Measurements from ENCODE around the gene FADS3.

Gene FADS3

DNA sequence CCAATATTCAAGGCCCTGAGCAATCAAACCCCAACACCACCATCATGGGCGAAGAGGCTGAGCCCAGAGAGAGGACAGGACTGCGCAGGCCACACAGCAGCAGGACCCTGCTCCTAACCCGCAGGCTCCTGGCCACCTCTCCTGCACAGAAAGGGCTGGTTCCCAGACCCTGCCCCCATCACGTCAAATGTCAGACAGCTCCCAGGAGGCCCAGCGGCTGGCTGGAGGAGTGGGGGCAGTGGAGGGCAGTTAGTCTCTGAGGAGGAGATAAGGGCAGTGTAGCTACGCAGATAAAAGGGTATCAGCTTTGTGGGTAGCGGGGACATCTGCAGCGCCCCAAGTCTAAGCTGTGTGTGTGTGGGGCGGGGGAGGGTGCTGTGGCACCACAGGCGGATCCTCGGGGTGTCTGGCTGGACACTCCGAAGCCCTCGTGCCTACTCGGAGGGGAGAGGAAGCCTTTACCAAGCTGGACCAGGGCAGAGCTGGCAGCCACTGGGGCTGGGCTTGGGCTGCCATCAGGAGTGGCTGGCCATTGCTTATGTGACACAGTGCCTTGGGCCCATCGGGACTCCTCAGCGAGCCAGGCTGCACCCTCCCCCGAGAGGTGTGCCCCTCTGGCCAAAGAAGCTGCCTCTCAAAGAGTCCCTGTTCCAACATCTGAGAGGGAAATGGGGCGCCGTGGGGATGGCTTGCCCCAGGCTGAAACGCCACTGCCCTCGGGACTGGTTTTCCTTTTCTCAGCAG lies 21.5 kb downstream of the FADS3 start:
- Histone ChIP-seq H3K4me1 (no peaks in the 10 kb centered on the region; the same call in 1 of the 2 replicates), H3K27me3 (no peaks in the 10 kb centered on the region), H3K4me3 (ENCODE audit: low read depth, low read length) (no peak overlapping the region), H3K9me3 (no peaks in the 10 kb centered on the region), H3K36me3 (no peaks in the 10 kb centered on the region)
- no peak for TF ChIP-seq CTCF (IDR thresholded peaks at IDR 0.05; ENCODE audit: low read depth, low read length)
- DNase-seq = no peak

DNA sequence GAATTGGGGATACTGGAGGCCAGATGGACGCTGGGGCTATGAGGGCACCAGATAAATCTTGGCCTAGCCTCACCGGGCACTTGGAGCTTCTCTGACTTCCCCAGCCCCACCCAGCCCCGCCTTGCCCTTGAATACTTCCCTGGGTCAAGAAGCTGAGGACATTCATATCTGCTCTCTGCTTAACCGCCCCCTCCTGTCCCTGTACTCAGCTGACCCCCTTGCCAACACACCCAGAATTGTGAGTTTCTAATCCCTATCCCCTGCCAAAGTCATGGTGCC lies 22.0 kb downstream of the FADS3 start:
- Histone ChIP-seq H3K27me3 (no peaks in the 10 kb centered on the region), H3K4me1 (no peaks in the 10 kb centered on the region; the same call in 1 of the 2 replicates), H3K9me3 (no peaks in the 10 kb centered on the region), H3K4me3 (ENCODE audit: low read depth, low read length) (no peak overlapping the region), H3K36me3 (no peaks in the 10 kb centered on the region)
- TF ChIP-seq CTCF (IDR thresholded peaks at IDR 0.05; ENCODE audit: low read depth, low read length) = no peak
- DNase-seq = no peak

GRCh38 chr11:61868571-61869428 lies 22.5 kb downstream of the FADS3 start:
- H3K9me3 ChIP-seq = no peaks in the 10 kb centered on the region
- H3K4me3 ChIP-seq (ENCODE audit: low read depth, low read length) = no peak overlapping the region
- H3K27me3 ChIP-seq = no peaks in the 10 kb centered on the region
- no peaks in the 10 kb centered on the region; the same call in 1 of the 2 replicates for H3K4me1 ChIP-seq
- no peaks in the 10 kb centered on the region for H3K36me3 ChIP-seq
- TF ChIP-seq CTCF (IDR thresholded peaks at IDR 0.05; ENCODE audit: low read depth, low read length) = no peak
- DNase-seq = no peak

DNA sequence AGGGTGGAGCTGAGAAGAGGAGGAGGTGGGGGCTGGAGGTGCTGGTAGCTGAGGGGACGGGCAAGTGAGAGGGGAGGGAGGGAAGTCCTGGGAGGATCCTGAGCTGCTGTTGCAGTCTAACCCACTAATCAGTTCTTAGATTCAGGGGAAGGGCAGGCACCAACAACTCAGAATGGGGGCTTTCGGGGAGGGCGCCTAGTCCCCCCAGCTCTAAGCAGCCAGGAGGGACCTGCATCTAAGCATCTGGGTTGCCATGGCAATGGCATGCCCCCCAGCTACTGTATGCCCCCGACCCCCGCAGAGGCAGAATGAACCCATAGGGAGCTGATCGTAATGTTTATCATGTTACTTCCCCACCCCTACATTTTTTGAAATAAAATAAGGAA lies 24.4 kb downstream of the FADS3 start:
- DNase-seq = no peak
- TF ChIP-seq CTCF (IDR thresholded peaks at IDR 0.05; ENCODE audit: low read depth, low read length) = no peak
- no peaks in the 10 kb centered on the region for H3K36me3 ChIP-seq
- no peak overlapping the region for H3K4me3 ChIP-seq (ENCODE audit: low read depth, low read length)
- no peaks in the 10 kb centered on the region for H3K9me3 ChIP-seq
- no peaks in the 10 kb centered on the region; the same call in 1 of the 2 replicates for H3K4me1 ChIP-seq
- no peaks in the 10 kb centered on the region for H3K27me3 ChIP-seq

GRCh38 chr11:61866231-61866957 lies 25.0 kb downstream of the FADS3 start:
- no peak for TF ChIP-seq CTCF (IDR thresholded peaks at IDR 0.05; ENCODE audit: low read depth, low read length)
- Histone ChIP-seq H3K27me3 (no peaks in the 10 kb centered on the region), H3K36me3 (no peaks in the 10 kb centered on the region), H3K4me1 (no peaks in the 10 kb centered on the region; the same call in 1 of the 2 replicates), H3K4me3 (ENCODE audit: low read depth, low read length) (no peak overlapping the region), H3K9me3 (no peaks in the 10 kb centered on the region)
- no peak for DNase-seq

All from BE2C (cell line).